Gastroesophageal sphincter (tissue), 4 donors: ENCODE data around the gene ELAVL1. TPM values are rescaled to one million over a fixed set of nuclear protein-coding genes. Genes with fewer than 3 reads are reported as not detected.

Experiments used
- ATAC-seq: fragments of 150-250 bp; one replicate; pipeline ENCODE4 v1.9.1; 2016; ENCODE audit warnings: mild to moderate bottlenecking, moderate library complexity
- H3K27ac ChIP-seq, 4 donors: fragments of 200-600 bp; sonication (generic) in 3 of 4; 1 replicate in 3 of 4; 2 replicates in 1 of 4; pipeline ENCODE4 v1.5.1; 2016 to 2019
- H3K27me3 ChIP-seq: fragments of 200-600 bp; sonication (generic); one replicate; pipeline ENCODE4 v1.5.1; 2019
- H3K36me3 ChIP-seq, 2 donors: fragments of 200-600 bp; sonication (generic); one replicate each; pipeline ENCODE4 v1.5.1; 2019; ENCODE audit warnings: control low read depth in 1 of 2
- H3K4me1 ChIP-seq, 3 donors: fragments of 200-600 bp; sonication (generic); 1 replicate in 2 of 3; 2 replicates in 1 of 3; pipeline ENCODE4 v1.5.1; 2016 to 2019; ENCODE audit warnings: control low read depth in 2 of 3
- H3K4me3 ChIP-seq, 2 donors: fragments of 200-600 bp; sonication (generic); one replicate each; pipeline ENCODE4 v1.5.1; 2019; ENCODE audit warnings: mild to moderate bottlenecking in 1 of 2, moderate library complexity in 1 of 2
- H3K9me3 ChIP-seq, 3 donors: fragments of 200-600 bp; sonication (generic); one replicate each; pipeline ENCODE4 v1.5.1; 2017 to 2019; ENCODE audit warnings: control low read depth in 2 of 3
- CTCF ChIP-seq, 4 experiments: fragments of 200-600 bp in 2 of 4; fragments of 450-650 bp in 2 of 4; sonication (generic) in 1 of 4; IDR thresholded peaks; one replicate each; pipeline ENCODE4 v1.5.1; 2017 to 2019; ENCODE audit warnings: antibody characterized with exemption in 4 of 4, mild to moderate bottlenecking in 2 of 4, moderate library complexity in 2 of 4
- EP300 ChIP-seq: sonication (generic); formaldehyde crosslinking; IDR thresholded peaks from one replicate; pipeline ENCODE4 v1.6.1; 2017; ENCODE audit warnings: antibody characterized with exemption, mild to moderate bottlenecking
- POLR2A ChIP-seq, 2 donors: fragments of 450-650 bp; IDR thresholded peaks; one replicate each; pipeline ENCODE4 v1.6.1; 2017; ENCODE audit warnings: antibody characterized with exemption in 2 of 2, mild to moderate bottlenecking in 2 of 2, moderate library complexity in 1 of 2
- POLR2AphosphoS5 ChIP-seq: sonication (generic); formaldehyde crosslinking; IDR thresholded peaks from one replicate; pipeline ENCODE4 v1.6.1; 2017; ENCODE audit warnings: antibody characterized with exemption
- WGBS, 2 donors: methylation state at CpG; one replicate each; pipeline ENCODE4 v1.1.5; 2018; ENCODE audit warnings: low coverage in 1 of 2; 5-methylcytosine and 5-hydroxymethylcytosine counted together
- total RNA-seq, 4 donors: library from RNA; depleted of rRNA; stranded (reverse); fragments of >200 nt; gene quantifications; one replicate each; pipeline ENCODE4 v1.1.0, GENCODE V29; 2016

Gene ELAVL1
- total RNA-seq, 4 donors from 2014 or later, result 30.8 to 62.5 (median 34.6) TPM

GRCh38 chr19:7977723-7978040, 27.8 kb downstream of the ELAVL1 start:
- Histone ChIP-seq H3K4me3 (no peak overlapping the region), H3K36me3 (peaks cover 0 to 97% of the 10 kb centered on the region in 2 donors), H3K9me3 (no peaks in the 10 kb centered on the region), H3K4me1 (peaks cover 0 to 13% (median 0%) of the 10 kb centered on the region in 3 donors), H3K27ac (no peak overlapping the region), H3K27me3 (no peaks in the 10 kb centered on the region)
- 90 to 92% methylated on average over 4 of the region's 6 CpGs for WGBS, 2 donors
- no peak for ATAC-seq
- TF ChIP-seq CTCF (IDR thresholded peaks at IDR 0.05) (no peak), POLR2A (IDR thresholded peaks at IDR 0.05) (no peak), EP300 (no peak), POLR2AphosphoS5 (no peak)

GRCh38 chr19:7977021-7977722, 28.3 kb downstream of the ELAVL1 start:
- peaks cover 0 to 97% of the 10 kb centered on the region in 2 donors for H3K36me3 ChIP-seq
- H3K4me3 ChIP-seq, result no peak overlapping the region
- no peaks in the 10 kb centered on the region for H3K27me3 ChIP-seq
- peaks cover 0 to 13% (median 0%) of the 10 kb centered on the region in 3 donors for H3K4me1 ChIP-seq
- 83 to 100% methylated on average over 3 to 5 of the region's 15 CpGs for WGBS, 2 donors
- H3K27ac ChIP-seq, result no peak overlapping the region
- TF ChIP-seq POLR2AphosphoS5, result no peak
- TF ChIP-seq POLR2A (IDR thresholded peaks at IDR 0.05), result no peak
- TF ChIP-seq CTCF (IDR thresholded peaks at IDR 0.05), result no peak
- TF ChIP-seq EP300, result no peak
- ATAC-seq, result no peak
- no peaks in the 10 kb centered on the region for H3K9me3 ChIP-seq

- WGBS, 2 donors, result 84 to 96% methylated on average over 2 to 4 of the region's 4 CpGs
- no peak for TF ChIP-seq CTCF (IDR thresholded peaks at IDR 0.05)
- TF ChIP-seq EP300, result no peak
- TF ChIP-seq POLR2AphosphoS5, result no peak
- no peak for TF ChIP-seq POLR2A (IDR thresholded peaks at IDR 0.05)
- ATAC-seq, result no peak
- Histone ChIP-seq H3K27ac (no peak overlapping the region), H3K27me3 (no peaks in the 10 kb centered on the region), H3K9me3 (no peaks in the 10 kb centered on the region), H3K4me1 (peaks cover 0 to 13% (median 0%) of the 10 kb centered on the region in 3 donors), H3K4me3 (no peak overlapping the region), H3K36me3 (peaks cover 0 to 97% of the 10 kb centered on the region in 2 donors)
Observed at GRCh38 chr19:7976461-7976860, 29.0 kb downstream of the ELAVL1 start.

- 100% methylated on average over 1 of the region's 7 CpGs; no CpG with 5 or more reads in 1 of the 2 donors for WGBS, 2 donors
- Histone ChIP-seq H3K4me3 (no peak overlapping the region), H3K27me3 (no peaks in the 10 kb centered on the region), H3K36me3 (peaks cover 0 to 95% of the 10 kb centered on the region in 2 donors), H3K27ac (no peak overlapping the region), H3K9me3 (no peaks in the 10 kb centered on the region), H3K4me1 (peaks cover 0 to 13% (median 0%) of the 10 kb centered on the region in 3 donors)
- no peak for ATAC-seq
- TF ChIP-seq POLR2AphosphoS5, result no peak
- no peak for TF ChIP-seq CTCF (IDR thresholded peaks at IDR 0.05)
- no peak for TF ChIP-seq POLR2A (IDR thresholded peaks at IDR 0.05)
- TF ChIP-seq EP300, result no peak
Observed at GRCh38 chr19:7975037-7975436, 30.4 kb downstream of the ELAVL1 start.

- TF ChIP-seq EP300, result no peak
- TF ChIP-seq POLR2AphosphoS5, result no peak
- TF ChIP-seq CTCF (IDR thresholded peaks at IDR 0.05), result no peak
- no peak for TF ChIP-seq POLR2A (IDR thresholded peaks at IDR 0.05)
- Histone ChIP-seq H3K4me3 (no peak overlapping the region), H3K27ac (no peak overlapping the region), H3K27me3 (no peaks in the 10 kb centered on the region), H3K36me3 (peaks cover 0 to 95% of the 10 kb centered on the region in 2 donors), H3K4me1 (peaks cover 0 to 13% (median 0%) of the 10 kb centered on the region in 3 donors), H3K9me3 (no peaks in the 10 kb centered on the region)
- no peak for ATAC-seq
- WGBS, 2 donors, result 77% methylated on average over 5 of the region's 12 CpGs; no CpG with 5 or more reads in 1 of the 2 donors
Observed at GRCh38 chr19:7973883-7974282, 31.6 kb downstream of the ELAVL1 start.
